ENCODE results near the gene GTF3A. TPM values are rescaled to one million over a fixed set of nuclear protein-coding genes. Genes with fewer than 3 reads are reported as not detected.

GTF3A gene
- total RNA-seq, 2 experiments from 2014 or later: 242 to 251 TPM

GRCh38 chr13:27411341-27411740 lies 13.1 kb upstream of the GTF3A start:
- POLR2A ChIA-PET: no interaction called here

GRCh38 chr13:27415116-27415515 lies 9.3 kb upstream of the GTF3A start:
- Histone ChIP-seq H3K27ac (ENCODE audit: low read depth, low read length, poor library complexity, severe bottlenecking) (no peak overlapping the region), H3K4me1 (ENCODE audit: insufficient read depth, low read length, poor library complexity, severe bottlenecking) (no peaks in the 10 kb centered on the region), H3K79me2 (ENCODE audit: insufficient read depth, low read depth, low read length) (no peaks in the 10 kb centered on the region), H3K4me2 (ENCODE audit: low read length) (no peak overlapping the region), H3K9me3 (ENCODE audit: low read length) (no peaks in the 10 kb centered on the region), H3K36me3 (ENCODE audit: insufficient read depth, low read length) (no peaks in the 10 kb centered on the region), H3K4me3 (ENCODE audit: low read depth, low read length, poor library complexity, severe bottlenecking) (no peak overlapping the region), H2AFZ (ENCODE audit: low read length) (no peak overlapping the region), H4K20me1 (ENCODE audit: insufficient read depth, low read length) (no peaks in the 10 kb centered on the region), H3K9me2 (ENCODE audit: insufficient read depth, low read length) (no peaks in the 10 kb centered on the region)
- POLR2A ChIA-PET: no interaction called here
- DNase-seq (ENCODE audit: low spot score): no peak
- TF ChIP-seq, protein P1, sequence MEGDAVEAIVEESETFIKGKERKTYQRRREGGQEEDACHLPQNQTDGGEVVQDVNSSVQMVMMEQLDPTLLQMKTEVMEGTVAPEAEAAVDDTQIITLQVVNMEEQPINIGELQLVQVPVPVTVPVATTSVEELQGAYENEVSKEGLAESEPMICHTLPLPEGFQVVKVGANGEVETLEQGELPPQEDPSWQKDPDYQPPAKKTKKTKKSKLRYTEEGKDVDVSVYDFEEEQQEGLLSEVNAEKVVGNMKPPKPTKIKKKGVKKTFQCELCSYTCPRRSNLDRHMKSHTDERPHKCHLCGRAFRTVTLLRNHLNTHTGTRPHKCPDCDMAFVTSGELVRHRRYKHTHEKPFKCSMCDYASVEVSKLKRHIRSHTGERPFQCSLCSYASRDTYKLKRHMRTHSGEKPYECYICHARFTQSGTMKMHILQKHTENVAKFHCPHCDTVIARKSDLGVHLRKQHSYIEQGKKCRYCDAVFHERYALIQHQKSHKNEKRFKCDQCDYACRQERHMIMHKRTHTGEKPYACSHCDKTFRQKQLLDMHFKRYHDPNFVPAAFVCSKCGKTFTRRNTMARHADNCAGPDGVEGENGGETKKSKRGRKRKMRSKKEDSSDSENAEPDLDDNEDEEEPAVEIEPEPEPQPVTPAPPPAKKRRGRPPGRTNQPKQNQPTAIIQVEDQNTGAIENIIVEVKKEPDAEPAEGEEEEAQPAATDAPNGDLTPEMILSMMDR (conservative IDR thresholded peaks at IDR 0.05; ENCODE audit: low read length): no peak
- TF ChIP-seq EZH2phosphoT487 (IDR thresholded peaks at IDR 0.05; ENCODE audit: borderline replicate concordance, low read depth, low read length): no peak
- intact Hi-C loops (cut with micrococcal nuclease; ENCODE audit: unreplicated experiment): no loop called here
- BruUV-seq (replicated peaks): no TSS peak
- CTCF ChIA-PET (ENCODE audit: unreplicated experiment): no interaction called here

More at GRCh38 chr13:27411341-27411740, 13.1 kb upstream of the GTF3A start:
- H3K9me3 ChIP-seq (ENCODE audit: low read length): no peaks in the 10 kb centered on the region
- H2AFZ ChIP-seq (ENCODE audit: low read length): no peak overlapping the region
- H3K9me2 ChIP-seq (ENCODE audit: insufficient read depth, low read length): no peaks in the 10 kb centered on the region
- no peak overlapping the region for H3K27ac ChIP-seq (ENCODE audit: low read depth, low read length, poor library complexity, severe bottlenecking)
- CTCF ChIA-PET (ENCODE audit: unreplicated experiment): no interaction called here
- H3K36me3 ChIP-seq (ENCODE audit: insufficient read depth, low read length): no peaks in the 10 kb centered on the region
- intact Hi-C loops (cut with micrococcal nuclease; ENCODE audit: unreplicated experiment): no loop called here
- no peak overlapping the region for H3K4me3 ChIP-seq (ENCODE audit: low read depth, low read length, poor library complexity, severe bottlenecking)
- no peaks in the 10 kb centered on the region for H3K4me1 ChIP-seq (ENCODE audit: insufficient read depth, low read length, poor library complexity, severe bottlenecking)
- no TSS peak for BruUV-seq (replicated peaks)
- H3K4me2 ChIP-seq (ENCODE audit: low read length): no peak overlapping the region
- H4K20me1 ChIP-seq (ENCODE audit: insufficient read depth, low read length): no peaks in the 10 kb centered on the region
- TF ChIP-seq, protein P1 (conservative IDR thresholded peaks at IDR 0.05; ENCODE audit: low read length): no peak
- no peak for TF ChIP-seq EZH2phosphoT487 (IDR thresholded peaks at IDR 0.05; ENCODE audit: borderline replicate concordance, low read depth, low read length)
- H3K79me2 ChIP-seq (ENCODE audit: insufficient read depth, low read depth, low read length): no peaks in the 10 kb centered on the region
- no peak for DNase-seq (ENCODE audit: low spot score)

GRCh38 chr13:27419328-27419727 lies 5.1 kb upstream of the GTF3A start:
- POLR2A ChIA-PET: no interaction called here
- H3K27ac ChIP-seq (ENCODE audit: low read depth, low read length, poor library complexity, severe bottlenecking): no peak overlapping the region
- BruUV-seq (replicated peaks): no TSS peak

More at GRCh38 chr13:27419328-27419727, 5.1 kb upstream of the GTF3A start:
- intact Hi-C loops (cut with micrococcal nuclease; ENCODE audit: unreplicated experiment): no loop called here
- no peaks in the 10 kb centered on the region for H3K79me2 ChIP-seq (ENCODE audit: insufficient read depth, low read depth, low read length)
- CTCF ChIA-PET (ENCODE audit: unreplicated experiment): no interaction called here
- no peak overlapping the region for H3K4me3 ChIP-seq (ENCODE audit: low read depth, low read length, poor library complexity, severe bottlenecking)
- no peaks in the 10 kb centered on the region for H4K20me1 ChIP-seq (ENCODE audit: insufficient read depth, low read length)
- no peak overlapping the region for H2AFZ ChIP-seq (ENCODE audit: low read length)
- no peak for DNase-seq (ENCODE audit: low spot score)
- no peaks in the 10 kb centered on the region for H3K36me3 ChIP-seq (ENCODE audit: insufficient read depth, low read length)
- no peaks in the 10 kb centered on the region for H3K9me3 ChIP-seq (ENCODE audit: low read length)
- TF ChIP-seq EZH2phosphoT487 (IDR thresholded peaks at IDR 0.05; ENCODE audit: borderline replicate concordance, low read depth, low read length): no peak
- TF ChIP-seq, protein P1 (conservative IDR thresholded peaks at IDR 0.05; ENCODE audit: low read length): no peak
- peaks cover 7% of the 10 kb centered on the region for H3K4me1 ChIP-seq (ENCODE audit: insufficient read depth, low read length, poor library complexity, severe bottlenecking)
- H3K4me2 ChIP-seq (ENCODE audit: low read length): no peak overlapping the region
- no peaks in the 10 kb centered on the region for H3K9me2 ChIP-seq (ENCODE audit: insufficient read depth, low read length)
